Spinal cord (tissue), 10 donors: ENCODE data around the gene STAG1. TPM values are rescaled to one million over a fixed set of nuclear protein-coding genes. Genes with fewer than 3 reads are reported as not detected.
"Not testable (repeated sequence)": the region's sequence is repeated elsewhere in the genome, so short reads cannot be mapped to it uniquely, and the experiment has no call there.

ENCODE experiments used
- DNase-seq, 6 donors: peaks; one replicate each; pipeline versions ENCODE4 v3.0.0 to v3.0.0-alpha.2; 2013 to 2015; ENCODE audit warnings: low spot score in 6 of 6, low read depth in 4 of 6
- H3K27ac ChIP-seq: one replicate; pipeline ENCODE4 v1.5.1; 2013; ENCODE audit warnings: low read depth, low read length, control low read depth
- H3K27me3 ChIP-seq: one replicate; pipeline ENCODE4 v1.6.1; 2013; ENCODE audit warnings: low read length; ENCODE audit not compliant: control insufficient read depth, insufficient read depth
- H3K36me3 ChIP-seq: one replicate; pipeline ENCODE4 v1.6.1; 2013; ENCODE audit warnings: low read length; ENCODE audit not compliant: control insufficient read depth, insufficient read depth
- H3K4me1 ChIP-seq: one replicate; pipeline ENCODE4 v1.6.1; 2013; ENCODE audit warnings: low read length; ENCODE audit not compliant: control insufficient read depth, insufficient read depth
- H3K4me3 ChIP-seq: one replicate; pipeline ENCODE4 v1.5.1; 2013; ENCODE audit warnings: low read depth, low read length, control low read depth
- H3K9me3 ChIP-seq: one replicate; pipeline ENCODE4 v1.6.1; 2013; ENCODE audit warnings: low read length; ENCODE audit not compliant: control insufficient read depth, insufficient read depth
- WGBS: methylation state at CpG from one replicate; pipeline ENCODE4 v1.1.5; 2013; ENCODE audit warnings: missing lambda C conversion rate; ENCODE audit not compliant: insufficient coverage; 5-methylcytosine and 5-hydroxymethylcytosine counted together
- polyA plus RNA-seq, 2 donors: library from polyadenylated mRNA; unstranded; fragments of 120-200 nt; gene quantifications; one replicate each; pipeline ENCODE4 v1.2.1, GENCODE V29; 2013; ENCODE audit not compliant: insufficient read length in 2 of 2
- total RNA-seq, 2 donors: library from RNA; depleted of rRNA in 1 of 2; stranded (reverse); fragments of 120-200 nt in 1 of 2; fragments of >200 nt in 1 of 2; gene quantifications; one replicate each; pipeline versions ENCODE4 v1.2.3 to v1.2.4, GENCODE V29; 2013 to 2014
- donor health status: healthy.

STAG1 gene
- total and polyA plus RNA-seq, 4 donors = 24.8 to 77.4 (median 45.0) TPM

DNA sequence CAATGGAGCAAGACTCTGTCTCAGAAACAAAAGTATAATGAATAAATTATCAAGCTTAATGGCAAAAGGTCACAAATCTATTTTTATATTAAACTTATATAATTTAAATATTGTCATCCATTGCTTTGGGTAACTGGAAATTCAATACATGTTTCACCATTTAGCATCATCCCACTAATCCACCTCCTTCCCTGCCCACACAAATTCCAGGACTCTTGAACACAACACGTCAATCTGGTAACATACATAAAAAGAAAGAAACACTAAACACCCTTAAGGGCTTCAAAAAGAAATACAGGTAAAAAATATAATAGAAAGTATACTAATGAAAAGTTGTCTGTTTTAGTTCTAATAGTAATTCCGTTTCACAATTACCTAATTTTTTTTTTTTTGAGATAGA lies 149.4 kb downstream of the STAG1 start:
- H3K9me3 ChIP-seq = no peaks in the 10 kb centered on the region
- no peak overlapping the region for H3K27ac ChIP-seq

DNA sequence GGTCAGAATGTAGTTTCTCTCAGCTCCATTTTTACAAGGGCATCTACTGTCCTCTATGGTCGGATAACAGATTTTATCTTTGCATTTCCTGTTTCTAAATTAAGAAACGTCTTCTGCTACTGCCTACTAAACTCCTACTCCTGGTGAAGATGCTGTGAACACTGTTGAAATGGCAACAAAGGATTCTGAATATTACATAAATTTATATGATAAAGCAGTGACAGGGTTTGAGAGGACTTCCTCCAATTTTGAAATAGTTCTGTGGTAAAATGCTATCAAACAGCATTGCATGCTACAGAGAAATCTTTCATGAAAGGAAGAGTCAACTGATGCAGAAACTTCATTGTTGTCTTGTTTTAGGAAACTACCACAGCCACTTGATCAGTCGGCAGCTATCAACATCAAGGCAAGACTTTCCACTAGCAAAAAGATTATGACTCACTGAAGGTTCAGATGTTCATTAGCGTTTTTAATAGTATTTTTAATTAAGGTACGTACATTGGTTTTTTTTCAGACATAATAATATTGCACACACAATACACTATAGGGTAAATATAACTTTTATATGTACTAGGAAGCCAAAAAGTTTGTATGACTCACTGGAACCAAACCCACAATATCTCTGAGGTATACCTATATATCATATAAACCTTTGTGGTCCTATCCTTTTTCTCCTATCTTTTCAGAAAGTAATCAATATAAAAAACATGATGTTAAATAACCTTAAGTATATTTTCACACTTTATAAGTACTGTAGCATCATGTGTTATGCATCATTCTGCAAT lies 156.1 kb downstream of the STAG1 start:
- Histone ChIP-seq H3K4me1 (no peaks in the 10 kb centered on the region), H3K27ac (no peak overlapping the region), H3K9me3 (no peaks in the 10 kb centered on the region), H3K27me3 (no peaks in the 10 kb centered on the region), H3K36me3 (no peaks in the 10 kb centered on the region), H3K4me3 (no peak overlapping the region)
- WGBS = no CpG with 5 or more reads among the region's 5 CpGs
- no peak for DNase-seq

More for the DNA sequence above, 149.4 kb downstream of the STAG1 start:
- Histone ChIP-seq H3K4me1 (no peaks in the 10 kb centered on the region), H3K4me3 (no peak overlapping the region), H3K36me3 (peaks cover 4% of the 10 kb centered on the region), H3K27me3 (no peaks in the 10 kb centered on the region)
- no CpG with 5 or more reads among the region's 2 CpGs for WGBS
- no peak for DNase-seq

DNA sequence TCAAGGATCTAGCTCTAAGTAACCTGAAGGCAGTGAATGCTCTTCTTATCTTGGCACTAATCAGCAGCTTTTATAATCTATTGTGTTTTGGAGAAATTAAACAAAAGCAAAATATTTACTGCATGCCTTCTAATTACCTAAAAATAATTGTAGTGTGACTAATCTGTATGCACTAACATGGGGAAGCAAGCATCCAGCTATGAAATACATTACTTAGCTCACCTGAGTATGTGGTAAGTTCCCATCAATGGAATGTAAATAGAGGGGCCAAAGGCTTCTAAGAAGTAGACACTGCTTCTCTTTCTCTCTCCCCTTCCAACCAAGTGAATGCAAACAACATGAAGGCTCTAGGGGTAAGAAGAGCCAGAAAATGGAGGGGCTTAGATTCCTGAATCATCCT lies 165.6 kb downstream of the STAG1 start:
- Histone ChIP-seq H3K27ac (no peak overlapping the region), H3K4me3 (no peak overlapping the region), H3K36me3 (no peaks in the 10 kb centered on the region)

DNA sequence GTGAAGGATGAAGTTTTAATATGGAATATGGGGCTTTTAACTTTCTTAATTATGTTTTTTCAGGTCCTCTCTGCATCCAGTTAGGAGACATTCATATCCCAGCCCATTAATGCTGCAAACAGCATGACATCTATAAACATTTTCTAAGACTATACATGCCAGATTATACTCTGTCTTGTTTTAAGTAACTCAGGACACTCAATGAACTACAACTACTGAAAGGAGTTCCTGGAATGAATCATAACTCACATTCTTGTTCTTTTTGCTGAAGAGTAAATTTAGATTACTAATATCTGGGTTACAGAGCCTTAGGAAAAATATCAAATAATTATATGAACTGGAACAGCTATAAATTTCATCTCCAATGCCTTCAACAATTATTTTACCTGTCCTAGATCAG lies 167.4 kb downstream of the STAG1 start:
- Histone ChIP-seq H3K9me3 (no peaks in the 10 kb centered on the region), H3K4me1 (no peaks in the 10 kb centered on the region), H3K4me3 (no peak overlapping the region), H3K36me3 (no peaks in the 10 kb centered on the region), H3K27me3 (no peaks in the 10 kb centered on the region), H3K27ac (no peak overlapping the region)
- no peak for DNase-seq

More for the DNA sequence above, 165.6 kb downstream of the STAG1 start:
- no peak for DNase-seq
- Histone ChIP-seq H3K4me1 (no peaks in the 10 kb centered on the region), H3K9me3 (no peaks in the 10 kb centered on the region), H3K27me3 (no peaks in the 10 kb centered on the region)

DNA sequence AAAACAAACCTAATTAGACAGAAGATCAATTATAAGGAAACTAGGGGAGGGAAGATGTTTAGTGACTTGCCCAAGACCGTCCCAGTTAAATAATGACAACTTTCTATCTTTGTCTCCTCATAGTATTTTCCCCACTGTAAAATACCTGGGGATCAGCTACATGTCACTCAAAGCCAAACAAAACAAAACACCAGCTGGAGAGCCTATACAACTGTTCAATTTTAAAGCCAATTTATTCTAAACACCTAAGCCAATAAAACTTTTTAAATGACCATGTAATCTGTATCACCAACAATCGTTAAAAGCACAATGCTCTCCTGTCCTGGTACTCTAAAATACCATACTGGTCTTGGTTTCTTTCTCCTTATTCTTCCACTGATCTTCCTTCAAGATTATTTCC lies 168.4 kb downstream of the STAG1 start:
- WGBS = 71% methylated on average over 1 of the region's 2 CpGs
- no peak overlapping the region for H3K27ac ChIP-seq
- no peak overlapping the region for H3K4me3 ChIP-seq
- H3K27me3 ChIP-seq = no peaks in the 10 kb centered on the region
- no peak for DNase-seq
- H3K36me3 ChIP-seq = no peaks in the 10 kb centered on the region
- no peaks in the 10 kb centered on the region for H3K4me1 ChIP-seq
- no peaks in the 10 kb centered on the region for H3K9me3 ChIP-seq

DNA sequence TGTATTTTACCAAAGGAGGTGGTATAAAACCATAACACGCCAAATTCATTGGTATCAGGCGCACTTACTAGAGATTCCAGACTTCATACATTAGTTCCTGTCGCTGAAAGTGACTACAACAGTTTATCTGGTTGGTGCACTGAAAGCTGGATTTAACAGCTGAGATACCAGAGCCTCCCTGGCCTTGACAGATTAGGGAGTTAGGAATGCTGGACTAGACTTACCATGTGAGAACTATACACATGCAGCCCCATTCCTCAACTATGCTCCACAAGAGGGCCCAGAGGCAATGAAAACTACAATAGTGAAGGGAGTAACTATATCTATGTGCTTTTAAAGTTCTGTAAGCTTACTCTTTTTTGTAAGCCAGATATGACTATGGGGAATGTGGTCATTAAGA lies 174.4 kb downstream of the STAG1 start:
- H3K4me3 ChIP-seq = no peak overlapping the region
- peaks cover under 1% of the 10 kb centered on the region for H3K36me3 ChIP-seq
- no peaks in the 10 kb centered on the region for H3K27me3 ChIP-seq
- H3K9me3 ChIP-seq = peaks cover 1% of the 10 kb centered on the region
- no peak overlapping the region for H3K27ac ChIP-seq
- DNase-seq = no peak
- H3K4me1 ChIP-seq = no peaks in the 10 kb centered on the region
- 100% methylated on average over 1 of the region's 3 CpGs for WGBS

DNA sequence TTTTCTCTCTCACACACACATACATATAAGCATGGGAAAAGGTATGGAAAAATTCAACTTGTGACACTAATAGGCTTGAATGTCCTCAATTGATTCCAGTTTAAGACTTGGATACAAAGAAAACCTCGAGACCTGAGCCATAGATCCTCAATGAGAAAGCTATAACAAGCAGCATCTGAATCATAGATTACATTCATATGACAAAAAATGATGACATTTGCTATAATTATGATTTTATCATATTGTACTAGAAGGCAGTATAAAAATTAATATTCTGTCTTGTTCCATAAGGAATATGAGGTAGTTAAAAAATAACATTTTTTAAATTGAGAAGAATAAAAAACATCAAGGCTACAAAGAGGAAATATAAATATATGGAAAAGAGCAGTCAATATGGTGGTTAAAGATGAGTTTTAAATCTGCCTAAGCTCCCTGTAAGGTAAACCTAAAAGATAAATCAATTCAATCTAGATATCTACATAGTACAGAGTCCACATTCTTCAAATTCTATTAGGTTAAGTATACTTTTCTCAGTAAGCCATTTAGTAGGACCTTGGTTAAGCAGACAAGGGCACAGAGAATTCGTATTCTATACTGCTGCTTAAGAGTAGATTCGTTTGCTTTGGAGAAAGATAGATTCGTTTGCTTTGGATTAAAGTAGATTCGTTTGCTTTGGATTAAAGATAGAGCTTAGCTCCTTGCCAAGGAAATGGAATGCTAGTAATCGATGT lies 175.7 kb downstream of the STAG1 start:
- WGBS = 70% methylated on average over 4 of the region's 6 CpGs
- Histone ChIP-seq H3K4me3 (no peak overlapping the region), H3K27ac (no peak overlapping the region), H3K9me3 (peaks cover 1% of the 10 kb centered on the region), H3K36me3 (peaks cover 2% of the 10 kb centered on the region), H3K27me3 (no peaks in the 10 kb centered on the region), H3K4me1 (no peaks in the 10 kb centered on the region)
- no peak for DNase-seq

DNA sequence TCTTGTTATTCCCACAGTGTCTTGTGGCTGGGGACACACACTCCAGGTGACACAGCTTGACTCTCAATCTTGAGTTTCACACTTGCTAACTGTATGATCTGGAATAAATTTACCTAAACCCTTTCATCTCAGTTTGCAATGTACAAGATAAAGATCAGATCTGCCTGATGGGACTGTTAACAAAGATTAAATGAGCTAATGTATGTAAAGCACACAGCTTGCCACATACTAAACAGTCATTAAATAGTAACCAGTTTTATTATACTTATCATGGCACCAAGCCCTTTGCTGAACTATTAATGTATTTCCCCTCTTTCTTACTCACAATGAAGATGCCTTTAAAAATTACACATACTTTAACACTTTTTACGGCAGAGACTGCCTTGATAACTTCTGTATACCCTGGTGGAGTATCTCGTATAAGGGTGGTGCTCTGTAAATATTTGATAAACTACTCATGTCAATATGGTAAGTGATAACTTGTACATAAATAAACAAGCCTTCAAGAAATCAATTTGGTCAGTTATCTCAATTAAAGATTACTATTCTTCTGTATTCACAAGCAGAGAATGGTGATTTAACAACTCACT lies 184.5 kb downstream of the STAG1 start:
- Histone ChIP-seq H3K27me3 (no peaks in the 10 kb centered on the region), H3K9me3 (no peaks in the 10 kb centered on the region), H3K4me3 (no peak overlapping the region), H3K36me3 (peaks cover under 1% of the 10 kb centered on the region), H3K4me1 (no peaks in the 10 kb centered on the region), H3K27ac (no peak overlapping the region)
- WGBS = no CpG with 5 or more reads among the region's 2 CpGs
- no peak for DNase-seq

DNA sequence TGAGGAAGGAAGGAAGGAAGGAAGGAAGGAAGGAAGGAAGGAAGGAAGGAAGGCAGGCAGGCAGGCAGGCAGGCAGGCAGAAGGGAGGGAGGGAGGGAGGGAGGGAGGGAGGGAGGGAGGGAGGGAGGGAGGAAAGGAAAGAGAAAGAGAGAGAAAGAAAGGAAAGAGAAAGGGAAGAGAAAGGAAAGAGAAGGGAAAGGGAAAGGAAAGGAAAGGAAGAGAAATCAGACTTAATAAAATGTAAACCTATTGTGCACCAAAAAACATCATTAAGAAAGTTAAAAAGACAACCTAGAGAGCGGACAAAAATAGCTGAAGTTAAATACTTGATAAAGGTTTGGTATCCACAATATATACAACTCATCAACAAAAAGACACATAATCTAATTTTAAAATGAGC lies 187.2 kb downstream of the STAG1 start:
- not testable (repeated sequence) for H3K4me1 ChIP-seq, DNase-seq, H3K27me3 ChIP-seq, H3K4me3 ChIP-seq, H3K36me3 ChIP-seq, H3K27ac ChIP-seq, H3K9me3 ChIP-seq
- WGBS = no CpG with 5 or more reads among the region's 1 CpG

DNA sequence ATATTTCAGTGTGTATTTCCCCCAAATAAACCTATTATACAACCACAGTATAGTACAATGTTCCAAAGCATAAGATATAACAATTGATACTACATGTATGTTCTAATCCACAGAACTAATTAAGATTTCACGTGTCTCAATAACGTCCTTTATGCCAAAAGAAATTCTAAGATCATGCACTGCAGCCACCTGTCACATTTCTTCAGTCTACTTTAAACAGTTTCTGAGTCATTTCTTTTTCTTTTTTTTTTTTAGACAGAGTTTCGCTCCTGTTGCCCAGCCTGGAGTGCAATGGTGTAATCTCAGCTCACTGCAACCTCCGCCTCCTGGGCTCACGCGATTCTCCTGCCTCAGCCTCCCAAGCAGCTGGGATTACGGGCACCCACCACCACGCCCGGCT lies 190.2 kb downstream of the STAG1 start:
- no peaks in the 10 kb centered on the region for H3K4me1 ChIP-seq
- DNase-seq = no peak
- WGBS = 96% methylated on average over 8 of the region's 9 CpGs

More for the DNA sequence above, 190.2 kb downstream of the STAG1 start:
- Histone ChIP-seq H3K9me3 (no peaks in the 10 kb centered on the region), H3K27me3 (no peaks in the 10 kb centered on the region), H3K27ac (no peak overlapping the region), H3K4me3 (no peak overlapping the region), H3K36me3 (no peaks in the 10 kb centered on the region)
